IPS-NIHi11 (cell line): ENCODE data around the gene ADAMTS6.

Source experiments
- DNase-seq: peaks from one replicate; pipeline ENCODE4 v3.0.0; 2012; ENCODE audit warnings: mixed read lengths, low spot score

Gene ADAMTS6

DNA sequence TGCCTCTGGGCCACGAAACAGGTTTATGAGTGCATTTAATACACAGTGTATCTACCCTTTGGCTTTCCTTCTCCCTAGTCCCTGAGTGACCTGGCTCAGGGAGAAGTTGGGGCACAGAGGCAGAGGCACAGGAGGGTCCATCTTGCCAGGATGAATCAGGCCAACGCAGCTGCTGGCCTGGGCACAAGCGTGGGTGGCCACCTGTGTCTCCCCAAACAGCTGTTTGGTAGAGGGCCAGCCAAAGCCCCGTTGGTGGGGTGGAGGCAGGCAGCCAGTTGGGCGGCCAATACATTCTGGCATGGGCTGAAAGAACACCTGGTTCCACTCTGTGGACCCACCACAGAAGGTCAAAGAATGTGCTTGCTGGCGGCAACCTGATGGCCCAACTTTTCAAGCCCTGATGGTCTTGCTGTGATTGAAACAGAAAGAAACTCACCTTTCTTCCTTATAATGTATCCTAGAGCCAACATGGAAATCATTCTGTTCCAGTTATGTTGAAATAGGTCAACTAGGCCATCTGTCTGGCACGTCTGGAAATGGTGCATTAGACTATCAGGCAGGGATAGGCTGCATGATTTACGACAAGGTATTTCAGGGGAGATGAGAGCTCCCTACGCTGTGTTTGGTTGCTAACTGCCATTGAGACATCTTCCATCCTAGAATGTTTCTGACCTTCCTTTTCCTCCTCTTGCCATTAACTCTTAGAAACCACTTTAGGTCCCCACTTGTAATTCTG lies 337.4 kb downstream of the ADAMTS6 start:
- DNase-seq = no peak

DNA sequence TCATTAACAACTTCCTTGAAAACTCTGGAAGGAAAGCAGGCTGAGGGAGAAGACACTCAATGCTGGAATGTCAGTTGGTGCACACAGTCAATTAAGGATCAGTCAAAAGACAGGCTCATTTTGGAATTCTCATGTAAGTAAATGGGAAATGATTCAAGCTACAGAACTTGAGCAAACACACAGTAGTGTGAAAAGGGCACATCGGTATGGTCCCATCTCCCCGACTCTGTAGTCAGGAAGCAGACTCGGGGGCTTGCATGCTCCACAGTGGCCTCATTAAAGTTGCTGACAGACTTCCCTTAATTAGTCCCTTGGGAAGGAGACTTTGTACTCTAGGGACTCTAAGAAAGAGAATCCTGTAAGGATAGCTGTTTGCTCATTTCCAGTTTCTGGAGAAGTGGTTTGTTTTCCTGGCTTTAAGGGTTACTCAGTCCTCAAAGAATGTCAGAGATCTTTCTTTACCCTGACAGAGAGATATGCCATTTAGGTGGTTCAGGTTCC lies 339.2 kb downstream of the ADAMTS6 start:
- peak; percentile 25 for DNase-seq

DNA sequence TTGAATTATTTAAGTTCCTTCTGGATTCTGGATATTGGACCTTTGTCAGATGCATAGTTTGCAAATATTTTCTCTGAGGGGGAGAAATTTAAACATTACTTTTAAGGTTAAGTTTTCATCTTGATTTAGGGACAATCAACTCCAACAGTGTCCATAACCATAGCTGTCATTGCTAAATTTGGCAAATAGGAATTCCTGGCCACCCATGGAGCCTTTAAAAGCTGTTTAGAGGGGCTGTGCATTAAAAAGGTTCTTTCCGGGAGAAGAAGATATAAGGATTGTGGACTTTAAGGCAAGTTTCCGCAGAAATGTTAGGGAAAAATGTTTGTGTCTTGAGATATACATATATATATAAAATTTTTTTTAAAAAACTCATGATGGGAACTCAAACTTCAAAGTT lies 339.7 kb downstream of the ADAMTS6 start:
- no peak for DNase-seq

GRCh38 chr5:65141493-65141892 lies 340.2 kb downstream of the ADAMTS6 start:
- no peak for DNase-seq

GRCh38 chr5:65137631-65138030 lies 344.1 kb downstream of the ADAMTS6 start:
- no peak for DNase-seq

- no peak for DNase-seq
Observed at GRCh38 chr5:65133477-65134110, 348.1 kb downstream of the ADAMTS6 start.

DNA sequence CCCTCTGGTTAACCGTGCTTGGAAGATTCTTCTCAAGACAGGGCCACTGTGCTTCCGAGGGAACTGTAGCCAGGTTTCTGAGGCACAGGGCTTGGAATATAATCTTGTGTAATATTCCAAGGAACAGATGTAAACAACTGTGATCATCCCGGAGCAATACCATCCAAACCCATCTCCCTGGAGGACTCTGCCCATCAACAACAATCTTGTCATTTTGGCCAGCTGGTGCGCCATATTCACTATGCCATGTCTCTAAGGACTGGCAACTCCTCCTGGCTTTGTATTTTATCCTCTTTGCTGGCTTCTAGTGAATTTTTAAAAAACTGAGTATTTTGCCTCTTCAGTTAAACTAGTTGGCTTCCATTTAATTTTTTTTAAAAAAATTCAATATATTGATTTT lies 349.3 kb downstream of the ADAMTS6 start:
- no peak for DNase-seq

DNA sequence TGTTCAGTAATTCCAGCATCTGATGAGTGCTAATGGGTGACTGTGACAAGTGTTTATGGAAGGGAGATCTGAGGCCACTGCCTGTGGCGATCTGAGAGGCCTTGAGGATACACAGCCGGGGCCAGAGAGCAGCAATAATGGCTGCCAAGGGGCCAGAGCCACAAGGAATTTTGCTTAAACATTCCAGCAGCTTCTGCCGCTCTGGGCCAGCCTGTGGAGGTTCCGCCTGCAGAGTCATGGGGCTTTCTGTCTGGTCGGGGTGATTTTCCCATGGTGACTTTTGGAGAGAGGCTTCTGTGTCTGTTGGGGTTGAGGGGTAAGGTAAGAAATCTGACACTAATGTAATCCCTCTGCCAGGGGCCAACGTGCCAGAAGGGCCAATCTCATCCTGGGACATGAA lies 353.5 kb downstream of the ADAMTS6 start:
- peak; percentile 29 for DNase-seq

DNA sequence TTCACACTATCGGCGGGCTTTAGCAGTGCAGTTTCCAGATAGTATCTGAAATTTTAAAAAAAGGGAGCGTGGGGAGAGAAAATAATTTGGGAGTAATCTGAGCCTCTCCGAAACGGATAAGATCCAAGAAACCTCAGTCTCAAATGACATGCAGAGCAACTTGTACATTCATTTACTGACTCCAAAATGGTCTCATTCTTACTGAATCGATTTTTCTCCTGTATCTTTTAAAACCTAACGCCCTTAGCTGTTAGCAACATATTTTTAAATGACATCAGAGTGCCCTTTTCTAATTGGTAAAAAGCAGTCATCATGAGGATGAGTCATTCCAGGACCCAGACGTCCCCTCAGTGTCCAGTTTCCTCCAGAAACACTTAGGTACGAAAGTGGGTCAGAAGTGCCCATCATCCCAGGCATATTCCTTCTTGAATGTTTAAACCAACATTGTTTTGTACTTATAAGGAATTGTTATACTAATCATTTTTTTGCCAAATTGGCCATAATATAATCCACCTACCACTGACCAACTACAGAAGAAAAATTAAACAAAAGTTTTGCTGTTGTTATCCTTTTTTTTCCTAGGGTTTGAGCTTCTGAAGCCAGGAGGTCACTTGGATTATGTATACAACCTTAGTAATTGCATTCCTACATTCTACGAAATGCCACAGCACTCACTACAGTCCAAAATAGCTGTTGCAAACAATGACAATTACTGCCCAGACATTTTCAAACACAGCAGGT lies 354.4 kb downstream of the ADAMTS6 start:
- DNase-seq = no peak

GRCh38 chr5:65126542-65127069 lies 355.1 kb downstream of the ADAMTS6 start:
- DNase-seq = no peak

DNA sequence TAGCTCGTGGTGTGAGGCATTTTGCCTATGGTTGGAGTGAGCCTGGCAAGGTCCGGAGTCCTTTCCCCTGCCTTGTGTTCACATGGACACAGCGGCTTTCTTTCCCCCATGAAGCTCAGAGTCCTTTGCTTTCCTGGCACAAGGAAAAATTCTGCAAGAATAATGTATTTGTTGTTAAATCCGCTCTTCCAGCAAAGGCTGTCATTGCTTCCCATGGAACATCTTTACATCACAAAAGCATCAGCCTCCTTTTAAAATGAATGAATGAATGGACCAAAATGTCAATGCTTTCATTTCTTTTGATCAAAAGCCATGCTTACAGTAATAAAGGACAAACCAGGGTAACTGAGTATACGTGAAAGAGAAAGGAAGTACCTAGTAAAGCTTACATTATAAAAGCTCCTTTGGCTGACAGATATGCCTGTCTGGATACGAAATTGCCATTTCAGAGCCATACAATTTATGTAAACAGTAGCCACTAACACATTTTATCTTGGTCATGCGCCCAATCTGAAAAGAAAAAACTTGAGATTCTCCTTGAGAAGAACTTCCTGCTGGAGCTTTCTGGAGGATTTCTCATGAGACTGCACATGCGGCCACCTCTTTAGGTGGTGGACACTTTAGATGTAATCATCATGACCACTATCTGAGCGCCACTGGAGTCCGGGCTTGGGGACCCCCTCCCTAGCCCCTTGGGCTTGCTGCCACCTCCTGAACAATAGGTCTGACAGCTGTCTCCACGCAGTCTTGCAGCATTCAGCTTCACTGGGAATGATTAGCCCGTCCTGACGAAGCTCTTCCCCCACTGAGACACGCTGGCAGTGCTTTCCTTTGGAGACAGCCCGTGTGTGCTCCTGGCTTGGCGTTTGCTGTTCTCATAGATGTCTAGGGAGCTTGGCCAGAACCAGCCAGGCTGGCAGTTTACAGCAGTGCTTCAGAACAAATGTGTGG lies 355.9 kb downstream of the ADAMTS6 start:
- DNase-seq = no peak

- no peak for DNase-seq
Observed at GRCh38 chr5:65121880-65122436, 359.8 kb downstream of the ADAMTS6 start.

- peak; percentile 29 for DNase-seq
Observed at GRCh38 chr5:65120371-65120967, 361.3 kb downstream of the ADAMTS6 start.

- DNase-seq = no peak
Observed at GRCh38 chr5:65117525-65117924, 364.2 kb downstream of the ADAMTS6 start.

- DNase-seq = no peak
Observed at GRCh38 chr5:65113771-65114170, 367.9 kb downstream of the ADAMTS6 start.

DNA sequence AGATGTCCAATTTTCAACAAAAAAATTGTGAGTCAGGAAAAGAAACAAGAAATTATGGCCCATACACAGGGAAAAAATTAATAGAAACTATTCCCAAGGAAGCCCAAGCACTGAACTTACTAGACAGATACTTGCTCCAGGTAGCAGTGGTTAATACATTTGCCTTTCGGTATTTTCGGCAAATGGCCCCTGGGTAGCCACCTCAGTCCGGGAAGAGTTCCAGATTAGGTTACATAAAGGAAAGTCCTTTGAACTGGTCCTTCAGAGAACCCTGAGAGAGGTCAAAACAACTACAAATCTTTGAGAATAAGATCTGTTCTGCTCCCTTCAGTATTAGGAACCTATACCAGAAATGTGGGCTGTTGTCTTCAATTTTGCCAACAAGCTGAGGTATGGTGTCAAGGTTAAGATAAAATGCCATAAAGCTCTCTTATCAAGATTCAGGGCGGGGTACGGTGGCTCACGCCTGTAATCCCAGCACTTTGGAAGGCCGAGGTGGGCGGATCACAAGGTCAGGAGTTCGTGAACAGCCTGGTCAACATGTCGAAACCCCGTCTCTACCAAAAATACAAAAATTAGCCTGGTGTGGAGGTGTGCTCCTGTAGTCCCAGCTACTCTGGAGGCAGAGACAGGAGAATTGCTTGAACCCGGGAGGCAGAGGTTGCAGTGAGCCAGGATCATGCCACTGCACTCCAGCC lies 369.6 kb downstream of the ADAMTS6 start:
- DNase-seq = no peak

GRCh38 chr5:65108786-65109743 lies 372.7 kb downstream of the ADAMTS6 start:
- DNase-seq = no peak

DNA sequence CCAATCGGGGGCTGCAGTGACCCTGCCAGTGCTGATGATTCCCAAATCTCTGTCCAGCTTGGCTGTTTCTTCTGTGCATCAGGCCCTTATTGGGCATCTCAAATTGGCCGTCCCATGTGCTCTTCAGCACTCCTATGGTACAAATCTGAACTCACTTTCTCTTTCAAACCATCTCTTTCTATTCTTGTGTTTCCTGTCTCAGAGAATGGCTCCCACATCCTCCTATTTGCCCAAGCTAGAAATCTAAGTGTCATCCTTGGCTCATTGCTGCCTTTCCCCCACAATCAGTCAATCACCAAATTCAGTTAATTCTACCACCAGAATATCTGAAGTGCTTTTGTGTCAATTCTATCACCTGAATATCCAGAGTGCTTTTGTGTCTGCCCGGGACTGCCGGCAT lies 376.4 kb downstream of the ADAMTS6 start:
- DNase-seq = no peak

GRCh38 chr5:65104831-65105230 lies 376.9 kb downstream of the ADAMTS6 start:
- no peak for DNase-seq
